Measurements from ENCODE around the gene GAB3. TPM values are rescaled to one million over a fixed set of nuclear protein-coding genes. Genes with fewer than 3 reads are reported as not detected.

The GAB3 gene
- total and polyA plus RNA-seq, 4 donors, result 0.66 to 10.4 (median 1.6) TPM

DNA sequence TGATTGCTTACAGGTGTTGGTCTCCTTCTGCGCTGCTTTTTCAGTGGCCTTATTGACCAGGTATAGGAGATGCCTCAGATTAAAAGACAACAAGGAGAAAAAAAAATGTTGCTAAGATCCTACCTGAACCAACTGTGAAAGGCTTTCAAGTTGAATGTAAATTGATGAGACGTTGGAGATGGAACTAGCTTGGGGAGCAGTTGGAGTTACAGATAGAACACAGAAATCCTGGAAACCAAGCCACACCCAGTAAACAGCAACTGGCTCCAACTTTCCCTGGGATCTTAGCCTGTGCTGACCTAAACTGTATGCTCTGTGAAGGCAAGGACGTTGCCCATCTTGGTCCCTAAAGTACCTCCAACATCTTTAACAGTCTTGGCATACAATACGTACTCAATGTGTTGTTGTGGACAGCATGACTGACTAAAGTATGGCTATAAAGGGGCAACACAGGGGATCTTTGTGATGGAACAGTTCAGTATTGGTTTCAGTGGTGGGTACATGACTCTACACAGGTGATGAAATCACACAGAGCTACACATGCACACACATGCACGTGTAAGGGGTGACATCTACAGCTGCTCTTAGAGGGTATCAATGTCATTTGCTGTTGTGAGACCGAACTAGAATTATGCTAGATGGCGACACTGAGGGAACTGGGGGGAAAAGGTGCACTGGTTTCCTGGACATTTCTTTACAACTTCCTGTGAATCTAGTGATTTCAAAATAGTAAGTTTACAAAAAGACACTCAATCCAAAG lies 22.3 kb downstream of the GAB3 start (continued):
- TF ChIP-seq, protein P1, sequence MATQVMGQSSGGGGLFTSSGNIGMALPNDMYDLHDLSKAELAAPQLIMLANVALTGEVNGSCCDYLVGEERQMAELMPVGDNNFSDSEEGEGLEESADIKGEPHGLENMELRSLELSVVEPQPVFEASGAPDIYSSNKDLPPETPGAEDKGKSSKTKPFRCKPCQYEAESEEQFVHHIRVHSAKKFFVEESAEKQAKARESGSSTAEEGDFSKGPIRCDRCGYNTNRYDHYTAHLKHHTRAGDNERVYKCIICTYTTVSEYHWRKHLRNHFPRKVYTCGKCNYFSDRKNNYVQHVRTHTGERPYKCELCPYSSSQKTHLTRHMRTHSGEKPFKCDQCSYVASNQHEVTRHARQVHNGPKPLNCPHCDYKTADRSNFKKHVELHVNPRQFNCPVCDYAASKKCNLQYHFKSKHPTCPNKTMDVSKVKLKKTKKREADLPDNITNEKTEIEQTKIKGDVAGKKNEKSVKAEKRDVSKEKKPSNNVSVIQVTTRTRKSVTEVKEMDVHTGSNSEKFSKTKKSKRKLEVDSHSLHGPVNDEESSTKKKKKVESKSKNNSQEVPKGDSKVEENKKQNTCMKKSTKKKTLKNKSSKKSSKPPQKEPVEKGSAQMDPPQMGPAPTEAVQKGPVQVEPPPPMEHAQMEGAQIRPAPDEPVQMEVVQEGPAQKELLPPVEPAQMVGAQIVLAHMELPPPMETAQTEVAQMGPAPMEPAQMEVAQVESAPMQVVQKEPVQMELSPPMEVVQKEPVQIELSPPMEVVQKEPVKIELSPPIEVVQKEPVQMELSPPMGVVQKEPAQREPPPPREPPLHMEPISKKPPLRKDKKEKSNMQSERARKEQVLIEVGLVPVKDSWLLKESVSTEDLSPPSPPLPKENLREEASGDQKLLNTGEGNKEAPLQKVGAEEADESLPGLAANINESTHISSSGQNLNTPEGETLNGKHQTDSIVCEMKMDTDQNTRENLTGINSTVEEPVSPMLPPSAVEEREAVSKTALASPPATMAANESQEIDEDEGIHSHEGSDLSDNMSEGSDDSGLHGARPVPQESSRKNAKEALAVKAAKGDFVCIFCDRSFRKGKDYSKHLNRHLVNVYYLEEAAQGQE (IDR thresholded peaks at IDR 0.05), result no peak
- no peak for TF ChIP-seq RXRA (IDR thresholded peaks at IDR 0.05)
- TF ChIP-seq, protein P2, sequence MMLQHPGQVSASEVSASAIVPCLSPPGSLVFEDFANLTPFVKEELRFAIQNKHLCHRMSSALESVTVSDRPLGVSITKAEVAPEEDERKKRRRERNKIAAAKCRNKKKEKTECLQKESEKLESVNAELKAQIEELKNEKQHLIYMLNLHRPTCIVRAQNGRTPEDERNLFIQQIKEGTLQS (IDR thresholded peaks at IDR 0.05), result no peak
- no peak for TF ChIP-seq HNF4G (IDR thresholded peaks at IDR 0.05)

DNA sequence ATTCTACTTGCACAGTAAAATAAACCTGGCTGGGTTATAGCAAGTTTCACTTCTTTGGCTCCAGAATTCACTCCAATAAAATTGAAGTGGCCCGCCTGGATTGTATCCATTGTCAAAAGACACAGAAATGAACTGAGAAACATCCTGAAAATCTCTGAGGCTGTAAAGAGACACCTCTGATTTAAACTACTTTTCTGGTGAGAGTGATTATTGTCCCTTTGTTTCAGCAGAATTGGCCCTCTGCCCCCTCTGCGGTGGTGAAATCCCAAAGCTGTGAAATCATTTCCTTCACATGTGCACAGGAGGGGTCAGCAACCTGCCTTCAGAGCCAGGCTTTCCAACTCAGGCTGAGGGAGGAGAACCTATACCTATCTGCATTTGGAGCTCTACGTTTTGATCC lies 23.0 kb downstream of the GAB3 start:
- 34% methylated on average over 3 of the region's 3 CpGs for WGBS
- TF ChIP-seq, protein P3, sequence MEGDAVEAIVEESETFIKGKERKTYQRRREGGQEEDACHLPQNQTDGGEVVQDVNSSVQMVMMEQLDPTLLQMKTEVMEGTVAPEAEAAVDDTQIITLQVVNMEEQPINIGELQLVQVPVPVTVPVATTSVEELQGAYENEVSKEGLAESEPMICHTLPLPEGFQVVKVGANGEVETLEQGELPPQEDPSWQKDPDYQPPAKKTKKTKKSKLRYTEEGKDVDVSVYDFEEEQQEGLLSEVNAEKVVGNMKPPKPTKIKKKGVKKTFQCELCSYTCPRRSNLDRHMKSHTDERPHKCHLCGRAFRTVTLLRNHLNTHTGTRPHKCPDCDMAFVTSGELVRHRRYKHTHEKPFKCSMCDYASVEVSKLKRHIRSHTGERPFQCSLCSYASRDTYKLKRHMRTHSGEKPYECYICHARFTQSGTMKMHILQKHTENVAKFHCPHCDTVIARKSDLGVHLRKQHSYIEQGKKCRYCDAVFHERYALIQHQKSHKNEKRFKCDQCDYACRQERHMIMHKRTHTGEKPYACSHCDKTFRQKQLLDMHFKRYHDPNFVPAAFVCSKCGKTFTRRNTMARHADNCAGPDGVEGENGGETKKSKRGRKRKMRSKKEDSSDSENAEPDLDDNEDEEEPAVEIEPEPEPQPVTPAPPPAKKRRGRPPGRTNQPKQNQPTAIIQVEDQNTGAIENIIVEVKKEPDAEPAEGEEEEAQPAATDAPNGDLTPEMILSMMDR (IDR thresholded peaks at IDR 0.05; ENCODE audit: low read depth, low read length, missing input control), result no peak
- TF ChIP-seq RAD21 (IDR thresholded peaks at IDR 0.05) (no peak), TAF1 (conservative IDR thresholded peaks at IDR 0.05) (no peak), HNF4A (conservative IDR thresholded peaks at IDR 0.05) (peak; percentile 16 to 23), HNF4G (IDR thresholded peaks at IDR 0.05) (no peak), FOXA1 (IDR thresholded peaks at IDR 0.05) (no peak), JUND (IDR thresholded peaks at IDR 0.05) (peak in 1 of 2 donors; percentile 24), RXRA (IDR thresholded peaks at IDR 0.05) (peak; percentile 59 to 75), SP1 (IDR thresholded peaks at IDR 0.05) (peak; percentile 20), FOXA2 (IDR thresholded peaks at IDR 0.05) (no peak), GABPA (IDR thresholded peaks at IDR 0.05 in 1 of 2, conservative IDR thresholded peaks at IDR 0.05 in 1 of 2) (no peak), EGR1 (IDR thresholded peaks at IDR 0.05; ENCODE audit: low read depth in 2 of 2) (no peak), YY1 (IDR thresholded peaks at IDR 0.05) (no peak), NR2F2 (IDR thresholded peaks at IDR 0.05) (peak; percentile 56)
- TF ChIP-seq, protein P4, sequence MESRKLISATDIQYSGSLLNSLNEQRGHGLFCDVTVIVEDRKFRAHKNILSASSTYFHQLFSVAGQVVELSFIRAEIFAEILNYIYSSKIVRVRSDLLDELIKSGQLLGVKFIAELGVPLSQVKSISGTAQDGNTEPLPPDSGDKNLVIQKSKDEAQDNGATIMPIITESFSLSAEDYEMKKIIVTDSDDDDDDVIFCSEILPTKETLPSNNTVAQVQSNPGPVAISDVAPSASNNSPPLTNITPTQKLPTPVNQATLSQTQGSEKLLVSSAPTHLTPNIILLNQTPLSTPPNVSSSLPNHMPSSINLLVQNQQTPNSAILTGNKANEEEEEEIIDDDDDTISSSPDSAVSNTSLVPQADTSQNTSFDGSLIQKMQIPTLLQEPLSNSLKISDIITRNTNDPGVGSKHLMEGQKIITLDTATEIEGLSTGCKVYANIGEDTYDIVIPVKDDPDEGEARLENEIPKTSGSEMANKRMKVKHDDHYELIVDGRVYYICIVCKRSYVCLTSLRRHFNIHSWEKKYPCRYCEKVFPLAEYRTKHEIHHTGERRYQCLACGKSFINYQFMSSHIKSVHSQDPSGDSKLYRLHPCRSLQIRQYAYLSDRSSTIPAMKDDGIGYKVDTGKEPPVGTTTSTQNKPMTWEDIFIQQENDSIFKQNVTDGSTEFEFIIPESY (IDR thresholded peaks at IDR 0.05), result no peak
- TF ChIP-seq, protein P1 (IDR thresholded peaks at IDR 0.05), result no peak
- TF ChIP-seq, protein P2 (IDR thresholded peaks at IDR 0.05), result no peak
- TF ChIP-seq, protein P5, sequence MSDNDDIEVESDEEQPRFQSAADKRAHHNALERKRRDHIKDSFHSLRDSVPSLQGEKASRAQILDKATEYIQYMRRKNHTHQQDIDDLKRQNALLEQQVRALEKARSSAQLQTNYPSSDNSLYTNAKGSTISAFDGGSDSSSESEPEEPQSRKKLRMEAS (IDR thresholded peaks at IDR 0.05), result no peak
- Histone ChIP-seq H3K9me3 (ENCODE audit: control insufficient read depth in 4 of 4, low read length in 3 of 4) (no peaks in the 10 kb centered on the region), H3K36me3 (ENCODE audit: control insufficient read depth in 4 of 4, insufficient read depth in 3 of 4, low read depth in 1 of 4, low read length in 3 of 4) (no peaks in the 10 kb centered on the region), H3K4me3 (ENCODE audit: low read depth in 1 of 3, low read length in 3 of 3) (no peak overlapping the region), H3K27me3 (ENCODE audit: control insufficient read depth in 4 of 4, insufficient read depth in 4 of 4, low read length in 3 of 4) (no peaks in the 10 kb centered on the region), H3K4me1 (ENCODE audit: control insufficient read depth in 4 of 4, insufficient read depth in 4 of 4, low read length in 3 of 4) (peaks cover 5 to 24% (median 17%) of the 10 kb centered on the region in 4 donors), H3K27ac (ENCODE audit: low read depth in 1 of 2, low read length in 2 of 2) (peak overlapping the region; percentile 6 to 23), H3K9ac (ENCODE audit: low read depth in 1 of 2, low read length in 2 of 2) (no peak overlapping the region)
- no peak for DNase-seq (ENCODE audit: low spot score)
